CD14-positive monocyte (primary cell): ENCODE results near the gene EXOC4. TPM values are rescaled to one million over a fixed set of nuclear protein-coding genes. Genes with fewer than 3 reads are reported as not detected.

Experiments
- DNase-seq, 3 donors: peaks; one replicate each; pipeline ENCODE4 v3.0.0-alpha.2; 2011 to 2022
- H2AFZ ChIP-seq: 2 replicates; pipeline ENCODE4 v1.6.0; 2012; ENCODE audit warnings: mild to moderate bottlenecking, low read depth, low read length, inconsistent platforms; ENCODE audit not compliant: insufficient read depth, poor library complexity, severe bottlenecking
- H3K27ac ChIP-seq, 2 donors: 1 replicate in 1 of 2; 2 replicates in 1 of 2; pipeline ENCODE4 v1.5.1; 2012 to 2013; ENCODE audit warnings: low read length in 2 of 2, control low read depth in 1 of 2, inconsistent platforms in 1 of 2, low read depth in 1 of 2, mild to moderate bottlenecking in 1 of 2
- H3K27me3 ChIP-seq, 2 donors: one replicate each; pipeline versions ENCODE4 v1.6.0 to v1.6.1; 2011 to 2013; ENCODE audit warnings: low read length in 2 of 2; ENCODE audit not compliant: control insufficient read depth in 2 of 2, insufficient read depth in 2 of 2
- H3K36me3 ChIP-seq, 2 donors: replicated peaks in 1 of 2; 1 replicate in 1 of 2; 2 replicates in 1 of 2; pipeline versions ENCODE4 v1.5.1 to v1.6.1; 2012 to 2013; ENCODE audit warnings: low read length in 2 of 2, control low read depth in 1 of 2, inconsistent platforms in 1 of 2, mild to moderate bottlenecking in 1 of 2; ENCODE audit not compliant: insufficient read depth in 2 of 2, control insufficient read depth in 1 of 2
- H3K4me1 ChIP-seq, 2 donors: 1 replicate in 1 of 2; 2 replicates in 1 of 2; pipeline versions ENCODE4 v1.5.1 to v1.6.1; 2012 to 2013; ENCODE audit warnings: low read length in 2 of 2, control low read depth in 1 of 2, inconsistent platforms in 1 of 2, mild to moderate bottlenecking in 1 of 2, moderate library complexity in 1 of 2; ENCODE audit not compliant: insufficient read depth in 2 of 2, control insufficient read depth in 1 of 2
- H3K4me2 ChIP-seq: replicated peaks from 2 replicates; pipeline ENCODE3; 2012; ENCODE audit warnings: low read length, moderate library complexity, mild to moderate bottlenecking; ENCODE audit not compliant: poor library complexity, severe bottlenecking; ENCODE audit errors: extremely low read depth
- H3K4me3 ChIP-seq, 3 experiments: fragments of 200-600 bp in 1 of 3; sonication (generic) in 1 of 3; replicated peaks in 1 of 3; 1 replicate in 2 of 3; 2 replicates in 1 of 3; pipeline ENCODE4 v1.5.1; 2011 to 2013; ENCODE audit warnings: low read length in 3 of 3, mild to moderate bottlenecking in 3 of 3, control low read depth in 2 of 3, low read depth in 2 of 3, inconsistent platforms in 1 of 3, moderate library complexity in 1 of 3
- H3K79me2 ChIP-seq: 2 replicates; pipeline ENCODE4 v1.6.0; 2012; ENCODE audit warnings: mild to moderate bottlenecking, control low read depth, inconsistent platforms, low read length, moderate library complexity; ENCODE audit not compliant: insufficient read depth
- H3K9ac ChIP-seq: 2 replicates; pipeline ENCODE4 v1.6.0; 2017; ENCODE audit warnings: low read length, mild to moderate bottlenecking; ENCODE audit not compliant: insufficient read depth, poor library complexity, severe bottlenecking
- H3K9me3 ChIP-seq, 2 donors: replicated peaks in 1 of 2; 1 replicate in 1 of 2; 2 replicates in 1 of 2; pipeline versions ENCODE4 v1.5.1 to v1.6.1; 2012 to 2013; ENCODE audit warnings: low read length in 2 of 2, control low read depth in 1 of 2; ENCODE audit not compliant: control insufficient read depth in 1 of 2, insufficient read depth in 1 of 2
- H4K20me1 ChIP-seq: 2 replicates; pipeline ENCODE4 v1.6.0; 2012; ENCODE audit warnings: mild to moderate bottlenecking, low read length, control low read depth, moderate library complexity; ENCODE audit not compliant: insufficient read depth
- H3K27ac Mint-ChIP-seq, 7 donors: one replicate each; pipeline ENCODE4 v1.8.0; 2020; ENCODE audit warnings: mild to moderate bottlenecking in 7 of 7, mixed read lengths in 7 of 7, moderate library complexity in 6 of 7, inconsistent platforms in 2 of 7
- H3K27me3 Mint-ChIP-seq, 3 donors: one replicate each; pipeline ENCODE4 v1.8.0; 2021 to 2022; ENCODE audit warnings: low read depth in 3 of 3, mild to moderate bottlenecking in 3 of 3, mixed read lengths in 3 of 3, moderate library complexity in 3 of 3, inconsistent platforms in 1 of 3
- H3K36me3 Mint-ChIP-seq, 2 donors: one replicate each; pipeline ENCODE4 v1.8.0; 2020; ENCODE audit warnings: mixed read lengths in 2 of 2, inconsistent platforms in 1 of 2, mild to moderate bottlenecking in 1 of 2
- H3K4me1 Mint-ChIP-seq: one replicate; pipeline ENCODE4 v1.8.0; 2020; ENCODE audit warnings: mild to moderate bottlenecking, mixed read lengths
- H3K4me3 Mint-ChIP-seq, 2 donors: one replicate each; pipeline ENCODE4 v1.8.0; 2020; ENCODE audit warnings: mild to moderate bottlenecking in 2 of 2, mixed read lengths in 2 of 2, moderate library complexity in 1 of 2
- H3K9me3 Mint-ChIP-seq, 7 donors: one replicate each; pipeline ENCODE4 v1.8.0; 2020 to 2022; ENCODE audit warnings: mixed read lengths in 7 of 7, mild to moderate bottlenecking in 6 of 7, moderate library complexity in 6 of 7, inconsistent platforms in 2 of 7
- CTCF ChIP-seq: fragments of 200-600 bp; IDR thresholded peaks from one replicate; pipeline ENCODE4 v1.8.0; 2022; ENCODE audit warnings: antibody characterized with exemption, mild to moderate bottlenecking
- WGBS: methylation state at CpG from one replicate; pipeline ENCODE4 v1.1.5; 2013; ENCODE audit warnings: missing lambda C conversion rate; ENCODE audit not compliant: insufficient coverage; 5-methylcytosine and 5-hydroxymethylcytosine counted together
- intact Hi-C, 2 donors: fragments of 100-400 bp; cut with micrococcal nuclease; formaldehyde crosslinking; loops; one replicate each; pipeline versions ENCODE4 v1.15.0 to v1.15.1; 2023
- polyA plus RNA-seq, 3 donors: library from polyadenylated mRNA; depleted of rRNA in 1 of 3; unstranded in 2 of 3; stranded (reverse) in 1 of 3; fragments of 300-500 nt in 2 of 3; fragments of >200 nt in 1 of 3; fragmentation: Illumina TruSeq in 2 of 3; gene quantifications; 1 replicate in 2 of 3; 2 replicates in 1 of 3; pipeline ENCODE4 v1.2.3, GENCODE V29; 2012 to 2021

The EXOC4 gene
- polyA plus RNA-seq, 3 donors = 20.6 to 22.3 (median 22.3) TPM

- H2AFZ ChIP-seq = no peak overlapping the region
- peaks cover 6 to 9% of the 10 kb centered on the region in 2 donors for H3K4me1 ChIP-seq
- no peaks in the 10 kb centered on the region for H3K9me3 ChIP-seq
- H3K4me2 ChIP-seq = no peak overlapping the region
- H3K4me1 Mint-ChIP-seq = peaks cover 14% of the 10 kb centered on the region
- H3K27ac ChIP-seq = no peak overlapping the region
- no CpG with 5 or more reads among the region's 1 CpG for WGBS
- TF ChIP-seq CTCF = no peak
- H3K36me3 Mint-ChIP-seq = peaks cover 0 to 3% of the 10 kb centered on the region in 2 donors
- H3K27ac Mint-ChIP-seq = no peak overlapping the region
- no peaks in the 10 kb centered on the region for H3K27me3 ChIP-seq
- DNase-seq = no peak
- H3K4me3 ChIP-seq = no peak overlapping the region
- H4K20me1 ChIP-seq = no peaks in the 10 kb centered on the region
- H3K4me3 Mint-ChIP-seq = no peak overlapping the region
- H3K27me3 Mint-ChIP-seq = peaks cover 0 to 1% (median 0%) of the 10 kb centered on the region in 3 donors
- no peak overlapping the region for H3K9ac ChIP-seq
- H3K79me2 ChIP-seq = no peaks in the 10 kb centered on the region
- intact Hi-C loops = no loop called here
- H3K36me3 ChIP-seq = no peaks in the 10 kb centered on the region
- no peaks in the 10 kb centered on the region for H3K9me3 Mint-ChIP-seq
Measured at GRCh38 chr7:133395551-133395950, 142.7 kb downstream of the EXOC4 start.

DNA sequence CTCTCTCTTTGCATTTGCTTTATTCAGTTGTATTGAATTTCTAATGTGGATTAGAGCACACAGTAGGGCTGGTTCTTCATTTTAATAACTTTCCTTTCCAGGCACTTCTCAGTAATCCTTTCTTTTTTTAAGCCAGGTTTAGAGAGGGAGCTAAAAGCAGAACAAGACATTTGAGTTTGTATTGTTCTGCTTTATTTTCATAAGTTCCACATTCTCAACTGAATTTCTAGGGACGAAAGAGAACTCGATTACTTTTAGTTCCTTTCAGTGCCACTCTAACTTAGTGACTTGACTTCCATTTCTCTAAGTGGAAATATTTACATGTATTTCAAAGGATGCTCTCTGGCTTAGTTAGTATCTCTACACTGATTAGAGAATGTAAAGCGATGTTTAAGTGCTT is 145.6 kb downstream of the EXOC4 start:
- intact Hi-C loops = no loop called here
- peak overlapping the region in 1 of 2 donors; percentile 18 for H3K27ac ChIP-seq

More for the DNA sequence above, 145.6 kb downstream of the EXOC4 start:
- no CpG with 5 or more reads among the region's 3 CpGs for WGBS
- H3K79me2 ChIP-seq = no peaks in the 10 kb centered on the region
- H3K4me1 ChIP-seq = peaks cover 6 to 9% of the 10 kb centered on the region in 2 donors
- H3K4me2 ChIP-seq = no peak overlapping the region
- no peak overlapping the region for H2AFZ ChIP-seq
- no peaks in the 10 kb centered on the region for H3K36me3 ChIP-seq
- Mint-ChIP-seq H3K4me3 (no peak overlapping the region), H3K27ac (peak overlapping the region in 3 of 7 donors; percentile 15 to 72 (median 58)), H3K4me1 (peaks cover 19% of the 10 kb centered on the region), H3K9me3 (no peaks in the 10 kb centered on the region), H3K36me3 (peaks cover 0 to 3% of the 10 kb centered on the region in 2 donors), H3K27me3 (no peaks in the 10 kb centered on the region)
- no peak overlapping the region for H3K4me3 ChIP-seq
- no peaks in the 10 kb centered on the region for H3K9me3 ChIP-seq
- DNase-seq = peak; percentile 2 to 3 (median 3)
- no peak overlapping the region for H3K9ac ChIP-seq
- no peak for TF ChIP-seq CTCF
- H4K20me1 ChIP-seq = no peaks in the 10 kb centered on the region
- H3K27me3 ChIP-seq = no peaks in the 10 kb centered on the region
